BJ (cell line): ENCODE results near the gene GLI3. TPM values are rescaled to one million over a fixed set of nuclear protein-coding genes. Genes with fewer than 3 reads are reported as not detected.
A peak's percentile ranks its signal among the peaks of the same experiment; 100 is the strongest.

Experiments
- CTCF ChIA-PET: fragments of 350-600 bp; formaldehyde crosslinking; extraction: SDS; loops from one replicate; lab custom pipeline; 2021; ENCODE audit warnings: antibody characterized with exemption, inconsistent platforms; lab: Yijun Ruan, JAX
- POLR2A ChIA-PET: fragments of 300-600 bp; sonication (Branson Sonifier 250); formaldehyde crosslinking; extraction: SDS; loops from one replicate; lab custom pipeline; 2021; ENCODE audit warnings: antibody characterized with exemption; lab: Charles Lee
- DNase-seq: peaks from one replicate; pipeline ENCODE4 v3.0.0-alpha.2; 2011; ENCODE audit warnings: low read depth
- H3K27me3 ChIP-seq: 2 replicates; pipeline ENCODE4 v1.6.0; 2011; ENCODE audit warnings: low read length; ENCODE audit not compliant: control insufficient read depth, insufficient read depth
- H3K36me3 ChIP-seq: 2 replicates; pipeline ENCODE4 v1.5.1; 2011; ENCODE audit warnings: low read length; ENCODE audit not compliant: control insufficient read depth, insufficient read depth
- H3K4me3 ChIP-seq: 2 replicates; pipeline ENCODE4 v1.5.1; 2011; ENCODE audit warnings: low read depth, mild to moderate bottlenecking, control low read depth, low read length
- polyA plus RNA-seq: library from polyadenylated mRNA; depleted of rRNA; stranded (reverse); fragments of >200 nt; gene quantifications from 2 replicates; pipeline ENCODE4 v1.2.3, GENCODE V29; 2011
- TF ChIP-seq, protein P1 (sequence below): IDR thresholded peaks from 2 replicates; pipeline ENCODE4 v1.5.1; 2011; ENCODE audit warnings: low read depth, mild to moderate bottlenecking, control low read depth, inconsistent platforms, low read length, moderate library complexity; ENCODE audit not compliant: insufficient read depth

Gene GLI3
- polyA plus RNA-seq, 1 experiment = 5.1 TPM

DNA sequence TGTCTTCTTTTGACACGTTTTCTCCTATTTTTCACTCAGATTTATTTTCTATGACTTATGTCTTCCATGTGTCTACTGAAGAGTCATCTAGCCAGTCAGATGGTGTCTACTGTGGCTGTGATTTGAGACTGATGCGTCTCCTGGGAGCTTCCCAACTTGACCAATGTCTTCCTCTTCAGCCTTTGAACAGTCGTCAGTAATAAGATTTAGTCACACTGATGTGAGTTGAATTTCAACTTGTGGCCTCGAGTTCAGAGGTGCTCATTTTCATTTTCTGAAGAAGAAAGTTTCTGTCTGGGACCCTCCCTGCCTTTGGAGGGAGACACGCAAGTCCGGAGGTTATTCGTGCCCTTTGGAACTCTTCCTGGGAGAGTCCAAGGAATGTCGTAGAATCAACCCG lies 312.2 kb downstream of the GLI3 start:
- no peak for DNase-seq

DNA sequence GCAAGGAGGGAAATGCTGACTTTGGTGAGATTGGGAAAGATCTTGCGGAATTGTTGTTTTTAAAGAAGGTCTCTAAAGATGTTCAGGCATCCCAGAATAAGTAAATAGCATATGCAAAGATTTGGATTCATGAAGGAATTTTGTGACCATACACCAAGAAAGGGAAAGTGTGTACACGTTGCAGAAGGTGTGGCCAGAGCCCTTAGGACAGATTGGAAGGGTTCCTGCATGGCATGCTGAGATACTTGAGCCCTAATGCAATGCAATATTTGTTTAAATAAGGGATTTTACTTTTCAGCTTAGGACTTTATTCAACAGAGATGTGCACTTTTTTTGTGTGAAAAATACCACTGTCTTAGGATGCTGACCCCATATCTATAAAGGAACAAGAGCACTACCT lies 314.6 kb downstream of the GLI3 start:
- TF ChIP-seq, protein P1, sequence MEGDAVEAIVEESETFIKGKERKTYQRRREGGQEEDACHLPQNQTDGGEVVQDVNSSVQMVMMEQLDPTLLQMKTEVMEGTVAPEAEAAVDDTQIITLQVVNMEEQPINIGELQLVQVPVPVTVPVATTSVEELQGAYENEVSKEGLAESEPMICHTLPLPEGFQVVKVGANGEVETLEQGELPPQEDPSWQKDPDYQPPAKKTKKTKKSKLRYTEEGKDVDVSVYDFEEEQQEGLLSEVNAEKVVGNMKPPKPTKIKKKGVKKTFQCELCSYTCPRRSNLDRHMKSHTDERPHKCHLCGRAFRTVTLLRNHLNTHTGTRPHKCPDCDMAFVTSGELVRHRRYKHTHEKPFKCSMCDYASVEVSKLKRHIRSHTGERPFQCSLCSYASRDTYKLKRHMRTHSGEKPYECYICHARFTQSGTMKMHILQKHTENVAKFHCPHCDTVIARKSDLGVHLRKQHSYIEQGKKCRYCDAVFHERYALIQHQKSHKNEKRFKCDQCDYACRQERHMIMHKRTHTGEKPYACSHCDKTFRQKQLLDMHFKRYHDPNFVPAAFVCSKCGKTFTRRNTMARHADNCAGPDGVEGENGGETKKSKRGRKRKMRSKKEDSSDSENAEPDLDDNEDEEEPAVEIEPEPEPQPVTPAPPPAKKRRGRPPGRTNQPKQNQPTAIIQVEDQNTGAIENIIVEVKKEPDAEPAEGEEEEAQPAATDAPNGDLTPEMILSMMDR = no peak
- no peaks in the 10 kb centered on the region for H3K27me3 ChIP-seq
- no peak overlapping the region for H3K4me3 ChIP-seq
- POLR2A ChIA-PET = no interaction called here
- CTCF ChIA-PET = interaction anchor here (0.6 to 1.2 kb wide), 4 partner anchors 14 to 956 kb away, joined by 3 to 4 read pairs (median 4); no protein-coding TSS in a partner anchor
- H3K36me3 ChIP-seq = no peaks in the 10 kb centered on the region
- no peak for DNase-seq

More for the DNA sequence above, 312.2 kb downstream of the GLI3 start:
- ChIA-PET POLR2A (no interaction called here), CTCF (interaction anchor here (1.6 kb wide), 1 partner anchor 18 kb away, joined by 3 read pairs; no protein-coding TSS in a partner anchor)
- TF ChIP-seq, protein P1 = no peak
- Histone ChIP-seq H3K36me3 (no peaks in the 10 kb centered on the region), H3K4me3 (no peak overlapping the region), H3K27me3 (no peaks in the 10 kb centered on the region)

DNA sequence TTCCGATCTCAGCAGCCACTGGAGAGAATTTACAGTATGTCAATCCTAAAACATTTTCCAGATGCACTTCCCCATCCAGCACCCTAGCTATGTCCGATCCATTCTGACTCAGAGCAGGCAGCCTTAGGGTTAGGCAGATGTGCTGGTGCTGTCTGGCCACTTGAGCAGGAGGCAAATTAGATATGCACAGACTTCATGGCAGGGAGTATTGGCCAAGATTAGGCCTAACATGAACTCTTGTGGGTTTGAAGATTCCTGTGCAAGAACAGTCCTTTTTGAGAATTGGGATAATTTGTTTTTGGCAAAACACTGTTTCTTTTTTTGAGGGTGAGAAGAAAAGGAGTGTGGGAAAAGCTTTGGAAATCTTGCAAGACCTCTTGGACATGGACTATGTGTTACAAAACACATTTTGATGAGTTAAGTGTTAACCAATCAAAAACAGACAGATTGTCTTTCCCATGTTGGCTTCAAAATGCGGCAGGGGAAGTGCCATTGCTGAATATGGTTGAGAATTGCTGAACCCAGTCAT lies 315.5 kb downstream of the GLI3 start:
- ChIA-PET POLR2A (interaction anchor here (0.6 to 0.7 kb wide), 2 partner anchors 164 to 1049 kb away, joined by 3 to 5 read pairs; no protein-coding TSS in a partner anchor), CTCF (interaction anchor here (0.6 to 1.1 kb wide), 5 partner anchors 15 to 956 kb away, joined by 3 to 4 read pairs (median 3); no protein-coding TSS in a partner anchor)
- Histone ChIP-seq H3K36me3 (no peaks in the 10 kb centered on the region), H3K27me3 (no peaks in the 10 kb centered on the region), H3K4me3 (no peak overlapping the region)
- peak; percentile 67 for DNase-seq
- TF ChIP-seq, protein P1 = no peak

DNA sequence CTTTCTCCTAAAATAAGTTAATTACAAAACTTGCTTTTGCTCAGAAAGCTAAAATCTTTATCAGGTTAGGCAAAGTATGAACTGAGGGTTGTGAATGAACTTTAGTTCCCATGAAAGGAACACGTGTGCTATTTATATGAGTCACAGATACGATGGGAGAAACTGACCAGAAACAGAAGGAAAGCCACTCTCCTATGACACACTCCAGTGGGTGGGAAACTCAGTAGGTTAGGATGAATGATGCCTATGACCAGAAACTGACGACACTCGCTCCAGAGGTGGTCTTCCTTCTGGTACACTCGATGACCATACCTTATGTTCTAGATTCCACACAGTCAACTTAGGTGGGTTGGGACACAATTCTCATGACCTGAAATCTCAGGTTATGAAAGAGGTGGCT lies 318.4 kb downstream of the GLI3 start:
- no peaks in the 10 kb centered on the region for H3K27me3 ChIP-seq
- TF ChIP-seq, protein P1 = no peak
- DNase-seq = peak; percentile 49
- H3K36me3 ChIP-seq = no peaks in the 10 kb centered on the region
- ChIA-PET CTCF (interaction anchor here (0.6 to 2.0 kb wide), 3 partner anchors 22 to 59 kb away, joined by 3 to 6 read pairs (median 3); no protein-coding TSS in a partner anchor), POLR2A (no interaction called here)
- no peak overlapping the region for H3K4me3 ChIP-seq

DNA sequence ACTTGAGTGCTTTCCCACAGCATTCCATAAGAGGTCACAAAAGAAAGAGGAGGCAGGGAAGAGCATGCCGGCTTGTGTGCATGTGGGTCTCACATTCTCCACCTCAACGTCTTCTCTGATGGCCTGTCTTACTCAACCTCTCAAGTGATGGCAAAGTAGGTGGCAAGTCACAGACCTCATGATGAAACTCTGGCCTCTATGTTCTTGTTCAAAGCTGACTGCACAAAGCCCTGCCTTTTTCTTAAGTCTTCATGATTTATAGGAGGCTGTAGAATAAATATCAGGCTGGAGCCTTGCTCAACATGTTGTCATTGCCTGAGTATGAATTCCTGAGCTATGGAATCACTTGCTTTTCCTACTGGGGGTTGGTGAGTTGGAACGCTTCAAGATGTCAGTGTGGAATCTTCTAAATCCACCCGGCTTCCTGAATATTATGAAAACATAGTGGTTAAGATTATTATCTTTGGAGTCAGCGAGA lies 320.5 kb downstream of the GLI3 start:
- DNase-seq = peak; percentile 99
- no peak overlapping the region for H3K4me3 ChIP-seq

More for the DNA sequence above, 320.5 kb downstream of the GLI3 start:
- TF ChIP-seq, protein P1 = no peak
- ChIA-PET POLR2A (interaction anchor here (0.7 to 0.8 kb wide), 2 partner anchors 30 to 1111 kb away, joined by 4 read pairs; no protein-coding TSS in a partner anchor), CTCF (interaction anchor here (1.3 to 1.7 kb wide), 3 partner anchors 24 to 30 kb away, joined by 5 read pairs; no protein-coding TSS in a partner anchor)
- Histone ChIP-seq H3K36me3 (no peaks in the 10 kb centered on the region), H3K27me3 (no peaks in the 10 kb centered on the region)
